ENCODE measurements around the gene ZFYVE28. TPM values are rescaled to one million over a fixed set of nuclear protein-coding genes. Genes with fewer than 3 reads are reported as not detected.

ZFYVE28 gene
- total and polyA plus RNA-seq, 2 donors from 2014 or later: 8.0 to 18.9 TPM

- Histone ChIP-seq H3K4me3 (ENCODE audit: low read length in 3 of 3) (no peak overlapping the region), H3K4me1 (ENCODE audit: control insufficient read depth in 2 of 3, insufficient read depth in 2 of 3, low read depth in 1 of 3, low read length in 3 of 3) (peaks cover 0 to 8% (median 8%) of the 10 kb centered on the region in 3 donors), H3K36me3 (ENCODE audit: control insufficient read depth in 2 of 3, insufficient read depth in 3 of 3, low read length in 3 of 3) (no peaks in the 10 kb centered on the region), H3K9ac (ENCODE audit: low read length in 3 of 3) (no peak overlapping the region), H3K27me3 (ENCODE audit: control insufficient read depth, insufficient read depth, low read length) (peaks cover 12% of the 10 kb centered on the region), H3K27ac (ENCODE audit: low read depth in 2 of 2, low read length in 2 of 2) (no peak overlapping the region), H3K9me3 (ENCODE audit: control insufficient read depth in 2 of 3, insufficient read depth in 1 of 3, low read length in 3 of 3) (no peaks in the 10 kb centered on the region)
- intact Hi-C loops (cut with DNase I): no loop called here
- no peak for TF ChIP-seq CTCF (IDR thresholded peaks at IDR 0.05; ENCODE audit: borderline replicate concordance, extremely low read depth, insufficient read depth)
- no peak for FAIRE-seq
- peak in 1 of 5 donors; percentile 54 for DNase-seq
Observed at GRCh38 chr4:2423066-2423465, 4.6 kb upstream of the ZFYVE28 start.

- intact Hi-C loops (cut with DNase I): no loop called here
- no peak for FAIRE-seq
- H3K27ac ChIP-seq (ENCODE audit: low read depth in 2 of 2, low read length in 2 of 2): no peak overlapping the region
Observed at GRCh38 chr4:2421928-2422327, 3.5 kb upstream of the ZFYVE28 start.

GRCh38 chr4:2419814-2420213, 1.4 kb upstream of the ZFYVE28 start:
- no peak for FAIRE-seq
- peaks cover 0 to 10% (median 8%) of the 10 kb centered on the region in 3 donors for H3K4me1 ChIP-seq (ENCODE audit: control insufficient read depth in 2 of 3, insufficient read depth in 2 of 3, low read depth in 1 of 3, low read length in 3 of 3)
- DNase-seq: peak in 1 of 5 donors; percentile 73
- H3K9me3 ChIP-seq (ENCODE audit: control insufficient read depth in 2 of 3, insufficient read depth in 1 of 3, low read length in 3 of 3): no peaks in the 10 kb centered on the region
- H3K27me3 ChIP-seq (ENCODE audit: control insufficient read depth, insufficient read depth, low read length): peaks cover 24% of the 10 kb centered on the region
- no peak for TF ChIP-seq CTCF (IDR thresholded peaks at IDR 0.05; ENCODE audit: borderline replicate concordance, extremely low read depth, insufficient read depth)
- H3K27ac ChIP-seq (ENCODE audit: low read depth in 2 of 2, low read length in 2 of 2): no peak overlapping the region
- H3K9ac ChIP-seq (ENCODE audit: low read length in 3 of 3): no peak overlapping the region
- intact Hi-C loops (cut with DNase I): no loop called here
- no peaks in the 10 kb centered on the region for H3K36me3 ChIP-seq (ENCODE audit: control insufficient read depth in 2 of 3, insufficient read depth in 3 of 3, low read length in 3 of 3)
- no peak overlapping the region for H3K4me3 ChIP-seq (ENCODE audit: low read length in 3 of 3)

More at GRCh38 chr4:2421928-2422327, 3.5 kb upstream of the ZFYVE28 start:
- H3K4me1 ChIP-seq (ENCODE audit: control insufficient read depth in 2 of 3, insufficient read depth in 2 of 3, low read depth in 1 of 3, low read length in 3 of 3): peaks cover 0 to 10% (median 8%) of the 10 kb centered on the region in 3 donors
- TF ChIP-seq CTCF (IDR thresholded peaks at IDR 0.05; ENCODE audit: borderline replicate concordance, extremely low read depth, insufficient read depth): no peak
- H3K36me3 ChIP-seq (ENCODE audit: control insufficient read depth in 2 of 3, insufficient read depth in 3 of 3, low read length in 3 of 3): no peaks in the 10 kb centered on the region
- no peak overlapping the region for H3K4me3 ChIP-seq (ENCODE audit: low read length in 3 of 3)
- H3K27me3 ChIP-seq (ENCODE audit: control insufficient read depth, insufficient read depth, low read length): peaks cover 12% of the 10 kb centered on the region
- peak in 2 of 5 donors; percentile 37 to 54 for DNase-seq
- no peak overlapping the region for H3K9ac ChIP-seq (ENCODE audit: low read length in 3 of 3)
- H3K9me3 ChIP-seq (ENCODE audit: control insufficient read depth in 2 of 3, insufficient read depth in 1 of 3, low read length in 3 of 3): no peaks in the 10 kb centered on the region
